ENCODE measurements around the gene DNAJC4. TPM values are rescaled to one million over a fixed set of nuclear protein-coding genes. Genes with fewer than 3 reads are reported as not detected.

The DNAJC4 gene
- 55.0 and 57.1 TPM in 2 replicates for total RNA-seq (2021)
- percentile 54 among the genes with signal in this experiment for Bru-seq, nascent RNA
- percentile 67 among the genes with signal in this experiment for BruChase-seq, experiment 1, labeled RNA remaining after a 2-hour chase
- percentile 71 among the genes with signal in this experiment for BruChase-seq, experiment 2, labeled RNA remaining after a 6-hour chase
- long read RNA-seq, partial matches to known transcripts: 92 of 112 reads
- long read RNA-seq, other reads (novel, unspliced or antisense): 15 of 112 reads

- BruUV-seq (replicated peaks): no TSS peak
- Histone ChIP-seq H3K79me2 (ENCODE audit: low read depth) (peaks cover 31% of the 10 kb centered on the region), H3K4me2 (peak within 1 kb of the TSS; percentile 76), H3K9me3 (ENCODE audit: insufficient read depth, low read depth) (no peaks in the 10 kb centered on the region), H3K27me3 (ENCODE audit: insufficient read depth, low read depth) (no peaks in the 10 kb centered on the region), H3K27ac (no peak within 1 kb of the TSS), H2AFZ (peak within 1 kb of the TSS; percentile 80), H3K9me2 (ENCODE audit: insufficient read depth) (no peaks in the 10 kb centered on the region), H4K20me1 (ENCODE audit: insufficient read depth) (peaks cover 8% of the 10 kb centered on the region), H3F3A (ENCODE audit: insufficient read depth, low read depth) (peaks cover 24% of the 10 kb centered on the region), H3K4me1 (replicated peaks; ENCODE audit: insufficient read depth) (peaks cover 31% of the 10 kb centered on the region), H3K4me3 (peak within 1 kb of the TSS; percentile 81), H3K36me3 (ENCODE audit: low read depth) (no peaks in the 10 kb centered on the region)
- POLR2A ChIA-PET (ENCODE audit: unreplicated experiment): no interaction called here
- DNase-seq: peak; percentile 89 to 96
- CTCF ChIA-PET: interaction anchor here (0.5 kb wide), 1 partner anchor 71 kb away, joined by 8 read pairs; no protein-coding TSS in a partner anchor
- intact Hi-C loops (cut with micrococcal nuclease; ENCODE audit: unreplicated experiment): loop anchor here (1.0 to 5.0 kb wide), 2 partner anchors 10 to 43 kb away; partner anchors contain the start of gene STIP1
- TF ChIP-seq CTCF (conservative IDR thresholded peaks at IDR 0.05) (no peak), EZH2 (IDR thresholded peaks at IDR 0.05; ENCODE audit: low read depth) (no peak)
Observed at GRCh38 chr11:64230171-64230984, at the start of gene DNAJC4. Gene DNAJC4 (plus strand): TSS chr11:64230548. CDS start chr11:64230855, 307 bp downstream.

GRCh38 chr11:64180891-64181290 lies 49.5 kb upstream of the DNAJC4 start:
- Histone ChIP-seq H3K36me3 (ENCODE audit: low read depth) (no peaks in the 10 kb centered on the region), H3K4me1 (replicated peaks; ENCODE audit: insufficient read depth) (peaks cover 31% of the 10 kb centered on the region), H3K27ac (no peak overlapping the region), H2AFZ (no peak overlapping the region), H3K27me3 (ENCODE audit: insufficient read depth, low read depth) (no peaks in the 10 kb centered on the region), H3F3A (ENCODE audit: insufficient read depth, low read depth) (peaks cover 30% of the 10 kb centered on the region; the same call in 1 of the 2 replicates), H3K79me2 (ENCODE audit: low read depth) (peaks cover 28% of the 10 kb centered on the region), H3K9me3 (ENCODE audit: insufficient read depth, low read depth) (no peaks in the 10 kb centered on the region), H3K4me3 (no peak overlapping the region; the same call in 1 of the 2 replicates), H3K9me2 (ENCODE audit: insufficient read depth) (no peaks in the 10 kb centered on the region), H4K20me1 (ENCODE audit: insufficient read depth) (no peaks in the 10 kb centered on the region; the same call in 1 of the 2 replicates), H3K4me2 (peak overlapping the region; percentile 76)
- POLR2A ChIA-PET (ENCODE audit: unreplicated experiment): interaction anchor here (0.6 kb wide), 1 partner anchor 246 kb away, joined by 8 read pairs; no protein-coding TSS in a partner anchor
- no peak for TF ChIP-seq EZH2 (IDR thresholded peaks at IDR 0.05; ENCODE audit: low read depth)
- TF ChIP-seq CTCF (conservative IDR thresholded peaks at IDR 0.05): no peak
- DNase-seq: no peak
- intact Hi-C loops (cut with micrococcal nuclease; ENCODE audit: unreplicated experiment): no loop called here
- BruUV-seq (replicated peaks): no TSS peak
- CTCF ChIA-PET: interaction anchor here (1.4 kb wide), 1 partner anchor 120 kb away, joined by 3 read pairs; no protein-coding TSS in a partner anchor

Data from PC-9 (cell line).